Subcutaneous adipose tissue (tissue), 4 donors: ENCODE results near the gene LTF. TPM values are rescaled to one million over a fixed set of nuclear protein-coding genes. Genes with fewer than 3 reads are reported as not detected.

Source experiments
- CTCF ChIP-seq: fragments of 450-650 bp; IDR thresholded peaks from one replicate; pipeline ENCODE4 v1.5.1; 2016; ENCODE audit warnings: low read depth, mild to moderate bottlenecking, control low read depth, antibody characterized with exemption, moderate library complexity
- total RNA-seq, 4 donors: library from RNA; depleted of rRNA; stranded (reverse); fragments of >200 nt; gene quantifications; one replicate each; pipeline ENCODE4 v1.1.0, GENCODE V29; 2016

Gene LTF
- total RNA-seq, 4 donors from 2014 or later: 1.2 to 17.9 (median 7.2) TPM

GRCh38 chr3:46495901-46496456 lies 31.3 kb upstream of the LTF start:
- no peak for TF ChIP-seq CTCF

DNA sequence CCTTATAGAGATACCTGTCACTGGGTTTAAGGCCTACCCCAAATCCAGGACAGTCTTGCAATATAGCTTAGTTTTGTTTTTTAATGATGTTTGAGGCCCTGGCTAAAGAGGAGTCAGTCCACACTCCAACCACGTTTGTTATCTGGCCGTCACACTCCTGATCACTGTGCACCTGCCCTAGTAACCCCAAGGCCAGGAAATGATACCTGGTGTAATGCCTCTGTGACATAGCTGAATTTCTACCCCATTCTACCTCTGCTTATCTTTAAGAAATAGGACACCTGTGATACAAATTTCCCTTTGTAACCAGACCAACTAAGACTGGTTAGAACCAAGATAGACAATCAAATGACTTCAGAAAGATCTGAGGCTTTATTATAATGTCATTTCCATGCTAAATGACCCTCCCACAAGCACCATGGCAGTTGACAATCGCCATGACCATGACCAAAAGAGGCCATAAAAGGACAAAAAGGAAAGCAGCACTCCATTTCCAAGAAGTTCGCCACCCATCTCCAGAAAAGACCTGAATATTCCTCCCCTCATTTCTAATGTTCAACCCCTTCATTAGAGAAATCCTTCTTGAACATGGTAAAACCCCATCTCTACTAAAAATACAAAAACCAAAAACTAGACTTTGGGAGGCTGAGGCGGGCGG lies 28.3 kb upstream of the LTF start:
- TF ChIP-seq CTCF: no peak

DNA sequence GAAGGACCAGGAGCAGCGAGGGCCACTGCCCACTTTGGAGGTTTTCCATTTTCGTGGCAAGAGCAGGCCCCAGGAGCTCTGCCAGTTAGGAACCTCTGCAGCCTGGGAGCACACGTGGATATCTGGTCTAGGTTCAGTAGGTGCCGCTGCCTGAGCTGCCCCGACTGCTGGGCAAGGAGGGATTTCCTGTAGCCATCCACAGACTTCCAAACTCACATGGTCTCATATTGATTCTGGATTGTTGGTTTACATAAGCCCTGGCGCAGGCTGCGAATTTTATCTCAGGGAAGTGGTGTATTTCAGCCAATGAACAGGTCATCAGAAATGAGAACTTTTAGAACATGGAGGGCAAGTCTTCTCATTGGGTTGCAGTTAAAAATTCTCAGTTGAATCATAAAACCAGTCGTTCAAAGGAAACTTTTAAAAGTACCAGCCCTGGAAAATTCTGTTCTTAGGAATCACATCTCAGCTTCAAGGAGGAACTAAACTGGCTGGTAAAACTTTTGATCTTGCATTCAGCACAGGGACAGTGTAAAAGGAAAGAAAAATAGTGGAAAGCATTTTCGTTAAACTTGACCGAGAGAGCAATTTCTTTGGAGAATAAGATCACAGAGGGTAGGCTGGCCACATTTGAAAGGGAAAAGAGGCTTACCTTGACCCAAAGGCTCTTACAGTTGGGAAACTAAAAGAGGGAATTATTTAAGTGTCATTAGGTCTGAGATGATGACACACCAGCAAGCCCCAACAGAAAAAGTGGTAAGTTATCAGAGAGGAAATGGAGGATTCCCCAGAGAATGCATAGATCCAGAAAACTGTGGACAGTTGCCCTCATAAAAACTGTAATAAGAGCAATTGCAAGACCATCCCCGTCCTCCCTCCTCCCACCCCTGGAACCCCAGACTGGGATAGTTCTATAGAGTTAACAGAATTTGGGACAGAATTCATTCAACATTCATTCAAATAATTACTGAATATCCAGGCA lies 26.7 kb upstream of the LTF start:
- no peak for TF ChIP-seq CTCF

GRCh38 chr3:46490338-46491084 lies 25.8 kb upstream of the LTF start:
- no peak for TF ChIP-seq CTCF

DNA sequence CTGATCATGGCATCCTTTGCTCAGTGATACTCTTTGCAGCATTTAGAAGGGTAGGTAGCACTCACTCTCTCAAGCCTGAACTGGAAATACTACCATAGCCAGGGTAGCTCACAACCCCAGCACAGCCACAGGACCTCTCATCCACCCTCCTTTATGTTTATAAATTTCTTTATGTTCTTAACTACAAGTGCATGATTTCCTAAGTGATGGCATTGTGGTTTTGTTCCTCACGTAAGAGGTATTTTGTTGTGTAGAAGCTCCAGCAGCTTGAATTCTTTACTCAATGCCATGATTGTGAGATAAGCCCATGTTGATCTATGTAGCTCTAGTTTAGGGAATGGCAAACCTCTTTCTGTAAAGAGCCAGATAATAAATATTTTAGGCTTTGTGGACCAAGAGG lies 25.2 kb upstream of the LTF start:
- TF ChIP-seq CTCF: no peak

DNA sequence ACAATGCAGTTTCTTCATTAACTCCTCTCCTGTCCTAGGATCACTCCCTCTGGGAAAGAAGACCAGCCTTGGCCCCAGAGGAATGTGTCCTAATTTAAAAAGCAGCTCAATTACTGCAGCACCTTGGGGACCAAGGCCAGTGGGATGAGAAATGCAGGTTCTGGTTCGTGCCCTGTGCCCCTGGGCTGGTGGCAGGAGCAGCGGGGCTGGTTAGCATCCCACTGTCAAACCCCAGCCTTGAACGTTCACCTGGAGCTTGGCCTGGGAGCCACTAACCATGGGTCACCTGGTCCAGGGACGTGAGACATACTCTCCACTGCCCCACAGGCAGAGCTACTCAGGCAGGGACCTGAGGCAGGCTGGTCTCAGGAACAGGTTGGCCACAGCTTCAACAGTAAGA lies 24.7 kb upstream of the LTF start:
- no peak for TF ChIP-seq CTCF
